Large intestine (tissue), 3 donors: ENCODE data around the gene PTPRN2. TPM values are rescaled to one million over a fixed set of nuclear protein-coding genes. Genes with fewer than 3 reads are reported as not detected.

Source experiments
- DNase-seq, 2 donors: peaks; one replicate each; pipeline versions ENCODE4 v3.0.0 to v3.0.0-alpha.2; 2013
- H3K27ac ChIP-seq: one replicate; pipeline ENCODE4 v1.5.1; 2013; ENCODE audit warnings: low read length
- H3K27me3 ChIP-seq: 2 replicates; pipeline ENCODE4 v1.6.1; 2013; ENCODE audit warnings: low read length; ENCODE audit not compliant: control insufficient read depth, insufficient read depth
- H3K36me3 ChIP-seq: 2 replicates; pipeline ENCODE4 v1.6.1; 2013; ENCODE audit warnings: low read length; ENCODE audit not compliant: control insufficient read depth, insufficient read depth
- H3K4me1 ChIP-seq: one replicate; pipeline ENCODE4 v1.6.1; 2013; ENCODE audit warnings: low read length; ENCODE audit not compliant: control insufficient read depth, insufficient read depth
- H3K4me3 ChIP-seq: one replicate; pipeline ENCODE4 v1.5.1; 2013; ENCODE audit warnings: low read length
- H3K9me3 ChIP-seq: one replicate; pipeline ENCODE4 v1.6.1; 2013; ENCODE audit warnings: mild to moderate bottlenecking, low read depth, low read length, moderate library complexity; ENCODE audit not compliant: control insufficient read depth
- WGBS: methylation state at CpG from one replicate; pipeline ENCODE4 v1.1.5; 2013; ENCODE audit warnings: low lambda C conversion rate; ENCODE audit not compliant: insufficient coverage; 5-methylcytosine and 5-hydroxymethylcytosine counted together
- polyA plus RNA-seq: library from polyadenylated mRNA; unstranded; fragments of 120-200 nt; gene quantifications from one replicate; pipeline ENCODE4 v1.2.1, GENCODE V29; 2013

Gene PTPRN2
- polyA plus RNA-seq, 1 donor: 13.4 TPM

DNA sequence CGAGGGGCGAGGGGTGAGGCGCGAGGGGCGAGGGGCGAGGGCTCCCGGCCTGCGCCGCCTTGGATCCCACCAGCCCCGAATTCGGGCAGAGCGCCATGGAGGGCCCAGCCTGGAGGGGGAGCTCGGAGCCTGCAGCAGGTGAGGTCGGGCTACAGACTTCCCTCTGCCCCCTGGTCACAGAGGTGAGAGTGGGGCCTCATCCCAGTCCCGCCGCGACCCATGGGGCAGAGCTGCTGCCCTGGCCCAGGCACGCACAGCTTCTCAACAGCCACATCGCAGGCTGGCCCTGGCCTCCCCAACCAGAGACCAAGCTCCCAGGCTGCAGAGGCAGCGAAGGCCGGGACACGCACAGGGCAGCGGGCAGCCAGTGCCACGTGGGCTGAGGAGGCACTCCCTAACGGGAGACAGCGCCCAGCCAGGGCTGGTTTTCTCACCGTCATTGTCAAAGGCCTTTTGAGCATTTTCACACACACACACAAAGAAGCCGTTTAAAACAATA lies 191.8 kb downstream of the PTPRN2 start:
- Histone ChIP-seq H3K4me3 (no peak overlapping the region), H3K27me3 (no peaks in the 10 kb centered on the region), H3K36me3 (no peaks in the 10 kb centered on the region), H3K27ac (peak overlapping the region; percentile 23), H3K4me1 (peaks cover 21% of the 10 kb centered on the region), H3K9me3 (no peaks in the 10 kb centered on the region)
- DNase-seq: peak; percentile 25 to 29
- no CpG with 5 or more reads among the region's 28 CpGs for WGBS

DNA sequence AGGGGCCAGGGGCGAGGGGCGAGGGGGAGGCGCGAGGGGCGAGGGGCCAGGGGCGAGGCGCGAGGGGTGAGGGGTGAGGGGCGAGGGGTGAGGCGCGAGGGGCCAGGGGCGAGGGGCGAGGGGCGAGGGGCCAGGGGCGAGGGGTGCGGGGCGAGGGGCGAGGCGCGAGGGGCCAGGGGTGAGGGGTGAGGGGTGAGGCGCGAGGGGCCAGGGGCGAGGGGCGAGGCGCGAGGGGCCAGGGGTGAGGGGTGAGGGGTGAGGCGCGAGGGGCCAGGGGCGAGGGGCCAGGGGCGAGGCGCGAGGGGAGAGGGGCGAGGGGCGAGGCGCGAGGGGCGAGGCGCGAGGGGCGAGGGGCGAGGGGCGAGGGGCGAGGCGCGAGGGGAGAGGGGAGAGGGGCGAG lies 192.3 kb downstream of the PTPRN2 start:
- no CpG with 5 or more reads among the region's 46 CpGs for WGBS
- no peaks in the 10 kb centered on the region for H3K9me3 ChIP-seq
- DNase-seq: no peak
- no peak overlapping the region for H3K4me3 ChIP-seq
- H3K27ac ChIP-seq: no peak overlapping the region
- H3K4me1 ChIP-seq: peaks cover 21% of the 10 kb centered on the region
- no peaks in the 10 kb centered on the region for H3K27me3 ChIP-seq
- no peaks in the 10 kb centered on the region for H3K36me3 ChIP-seq

DNA sequence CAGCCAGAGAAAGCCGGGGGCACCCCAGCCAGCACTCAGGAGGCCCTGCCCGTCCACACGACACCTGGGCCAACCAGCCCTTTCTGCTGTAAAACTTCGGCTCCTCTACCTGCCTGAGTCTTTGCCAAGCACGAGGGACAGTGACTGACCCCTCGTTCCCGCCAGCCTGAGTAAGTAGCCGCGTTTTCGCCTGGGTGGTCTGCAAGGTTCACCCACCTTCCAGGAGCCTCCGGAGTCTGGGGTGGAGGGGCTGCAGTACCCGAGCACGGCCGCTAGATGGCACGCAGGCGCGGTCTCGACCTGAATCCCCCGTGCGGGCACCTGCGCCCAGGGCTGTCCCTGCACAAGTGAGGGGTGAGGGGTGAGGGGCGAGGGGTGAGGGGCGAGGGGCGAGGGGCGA lies 192.7 kb downstream of the PTPRN2 start:
- no peaks in the 10 kb centered on the region for H3K27me3 ChIP-seq
- no peak overlapping the region for H3K27ac ChIP-seq
- no CpG with 5 or more reads among the region's 25 CpGs for WGBS
- no peak overlapping the region for H3K4me3 ChIP-seq
- peaks cover 21% of the 10 kb centered on the region for H3K4me1 ChIP-seq
- H3K9me3 ChIP-seq: no peaks in the 10 kb centered on the region
- H3K36me3 ChIP-seq: no peaks in the 10 kb centered on the region
- DNase-seq: peak; percentile 14 to 35

DNA sequence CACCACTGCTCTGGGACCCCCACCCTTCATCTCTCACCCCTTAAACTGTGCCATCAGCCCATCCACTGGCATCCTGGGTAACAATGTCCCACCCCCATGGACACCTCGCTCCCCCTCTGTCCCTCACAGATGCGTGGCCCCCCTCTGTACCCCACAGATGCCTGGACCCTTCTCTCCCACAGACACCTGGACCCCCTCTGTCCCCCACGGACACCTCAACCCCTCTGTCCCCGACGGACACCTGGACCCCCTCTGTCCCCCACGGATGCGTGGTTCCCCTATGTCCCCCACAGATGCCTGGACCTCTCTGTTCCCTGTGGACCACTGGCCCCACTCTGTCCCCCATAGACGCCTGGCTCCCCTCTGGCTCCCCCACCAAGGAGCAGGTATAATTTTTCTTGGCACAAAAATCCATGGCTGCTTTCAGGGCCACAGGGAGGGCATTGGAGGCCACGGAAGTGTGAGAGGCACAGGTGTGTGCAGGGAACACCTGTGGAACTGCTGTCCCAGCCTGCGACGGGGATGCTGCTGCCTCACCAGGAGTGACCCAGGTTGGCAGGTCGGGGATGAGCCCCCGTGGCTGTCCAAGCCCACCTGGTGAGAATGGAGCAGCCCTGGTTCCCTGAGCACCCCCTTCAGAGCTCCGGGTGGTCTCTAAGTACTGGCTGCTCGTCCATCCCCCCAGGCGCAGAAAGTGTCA lies 193.5 kb downstream of the PTPRN2 start:
- Histone ChIP-seq H3K4me1 (peaks cover 21% of the 10 kb centered on the region), H3K27me3 (no peaks in the 10 kb centered on the region), H3K27ac (no peak overlapping the region), H3K4me3 (no peak overlapping the region), H3K9me3 (no peaks in the 10 kb centered on the region), H3K36me3 (no peaks in the 10 kb centered on the region)
- DNase-seq: no peak
- whole genome bisulfite sequencing: no CpG with 5 or more reads among the region's 16 CpGs

DNA sequence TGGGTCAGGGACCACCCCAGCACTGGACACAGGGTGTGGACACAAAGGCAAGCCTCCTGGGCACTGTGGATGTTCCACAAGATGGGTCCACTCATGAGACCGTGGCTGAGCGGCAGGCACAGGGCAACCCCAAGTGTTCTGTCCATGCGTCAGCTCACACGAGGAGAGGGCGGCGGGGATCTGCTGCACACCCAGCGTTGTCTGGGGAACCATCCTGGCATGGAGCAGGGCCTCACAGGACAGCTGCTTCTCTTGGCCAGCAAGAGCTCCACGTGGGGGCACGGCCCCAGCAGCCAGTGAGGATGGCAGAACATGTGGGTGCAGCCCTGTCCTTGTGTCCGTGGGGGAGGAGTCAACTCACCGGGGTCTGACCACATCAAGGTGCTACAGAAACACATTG lies 195.4 kb downstream of the PTPRN2 start:
- no peak overlapping the region for H3K27ac ChIP-seq
- H3K36me3 ChIP-seq: no peaks in the 10 kb centered on the region
- no CpG with 5 or more reads among the region's 11 CpGs for whole genome bisulfite sequencing
- peaks cover 19% of the 10 kb centered on the region for H3K4me1 ChIP-seq
- H3K27me3 ChIP-seq: no peaks in the 10 kb centered on the region
- H3K4me3 ChIP-seq: no peak overlapping the region
- no peak for DNase-seq
- H3K9me3 ChIP-seq: no peaks in the 10 kb centered on the region

DNA sequence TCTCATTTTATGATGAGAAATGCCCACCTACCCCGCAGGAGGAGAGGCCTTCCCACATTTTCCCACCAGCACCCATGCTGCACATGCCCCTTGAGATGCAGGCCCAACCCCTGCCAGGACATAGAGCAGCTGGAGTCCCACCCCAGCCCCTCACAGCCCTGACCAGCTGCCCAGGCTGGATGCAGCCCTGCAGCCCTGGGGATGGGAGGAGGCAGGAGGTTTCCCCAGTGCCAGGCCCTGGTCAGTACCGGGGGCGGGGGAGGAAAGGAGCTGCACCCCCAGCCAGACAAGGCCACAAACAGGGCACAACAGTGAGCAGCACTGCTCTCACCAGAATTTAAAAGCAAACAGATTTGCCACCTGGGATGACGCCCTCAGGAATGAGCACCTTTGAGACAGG lies 196.1 kb downstream of the PTPRN2 start:
- DNase-seq: no peak
- Histone ChIP-seq H3K36me3 (no peaks in the 10 kb centered on the region), H3K9me3 (no peaks in the 10 kb centered on the region), H3K27me3 (no peaks in the 10 kb centered on the region), H3K27ac (no peak overlapping the region), H3K4me1 (peaks cover 12% of the 10 kb centered on the region), H3K4me3 (no peak overlapping the region)
- no CpG with 5 or more reads among the region's 4 CpGs for WGBS

DNA sequence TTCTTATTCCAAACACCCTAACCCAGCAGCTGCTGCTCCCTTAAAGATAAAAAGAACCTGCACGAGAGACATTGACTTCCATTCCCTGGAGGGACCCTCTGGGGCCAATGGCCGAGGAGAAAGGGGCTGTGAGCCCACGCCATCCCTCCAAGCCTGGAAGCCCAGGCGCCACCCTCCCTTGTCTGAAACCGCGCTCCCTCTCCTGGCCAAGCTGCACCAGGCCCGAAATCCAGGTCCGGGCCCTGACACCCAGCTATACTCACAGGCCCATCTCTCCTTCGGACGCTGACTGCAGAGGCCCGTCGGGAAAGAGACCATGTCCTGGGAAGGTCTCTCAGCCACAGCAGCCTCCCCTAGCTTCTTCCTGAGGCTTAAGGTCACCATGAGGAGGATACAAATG lies 196.5 kb downstream of the PTPRN2 start:
- WGBS: no CpG with 5 or more reads among the region's 12 CpGs
- Histone ChIP-seq H3K9me3 (peaks cover 2% of the 10 kb centered on the region), H3K4me3 (no peak overlapping the region), H3K4me1 (peaks cover 8% of the 10 kb centered on the region), H3K27ac (no peak overlapping the region), H3K36me3 (no peaks in the 10 kb centered on the region), H3K27me3 (no peaks in the 10 kb centered on the region)
- no peak for DNase-seq

DNA sequence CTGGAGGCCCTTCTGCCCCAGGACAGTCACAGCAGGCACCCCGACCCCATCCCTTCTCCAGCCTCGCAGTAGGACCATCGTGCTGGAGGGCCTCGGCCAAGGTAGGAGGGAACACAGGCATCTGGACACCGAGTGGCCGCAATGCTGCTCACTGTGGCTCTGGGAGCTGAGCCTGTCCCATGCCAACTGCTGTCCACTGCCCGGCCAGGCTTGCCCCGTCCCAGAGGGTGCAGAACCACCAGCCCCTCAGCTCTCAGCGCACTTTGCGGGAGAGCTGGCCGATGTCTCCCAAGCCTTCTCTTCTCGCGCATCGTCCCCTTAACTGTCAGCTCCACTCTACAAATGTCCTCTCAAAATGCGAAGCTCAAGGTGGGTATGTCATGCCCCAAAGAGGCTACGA lies 197.2 kb downstream of the PTPRN2 start:
- Histone ChIP-seq H3K27ac (no peak overlapping the region), H3K27me3 (no peaks in the 10 kb centered on the region), H3K4me3 (no peak overlapping the region), H3K36me3 (no peaks in the 10 kb centered on the region), H3K4me1 (peaks cover 3% of the 10 kb centered on the region), H3K9me3 (peaks cover 7% of the 10 kb centered on the region)
- DNase-seq: no peak
- WGBS: no CpG with 5 or more reads among the region's 16 CpGs

DNA sequence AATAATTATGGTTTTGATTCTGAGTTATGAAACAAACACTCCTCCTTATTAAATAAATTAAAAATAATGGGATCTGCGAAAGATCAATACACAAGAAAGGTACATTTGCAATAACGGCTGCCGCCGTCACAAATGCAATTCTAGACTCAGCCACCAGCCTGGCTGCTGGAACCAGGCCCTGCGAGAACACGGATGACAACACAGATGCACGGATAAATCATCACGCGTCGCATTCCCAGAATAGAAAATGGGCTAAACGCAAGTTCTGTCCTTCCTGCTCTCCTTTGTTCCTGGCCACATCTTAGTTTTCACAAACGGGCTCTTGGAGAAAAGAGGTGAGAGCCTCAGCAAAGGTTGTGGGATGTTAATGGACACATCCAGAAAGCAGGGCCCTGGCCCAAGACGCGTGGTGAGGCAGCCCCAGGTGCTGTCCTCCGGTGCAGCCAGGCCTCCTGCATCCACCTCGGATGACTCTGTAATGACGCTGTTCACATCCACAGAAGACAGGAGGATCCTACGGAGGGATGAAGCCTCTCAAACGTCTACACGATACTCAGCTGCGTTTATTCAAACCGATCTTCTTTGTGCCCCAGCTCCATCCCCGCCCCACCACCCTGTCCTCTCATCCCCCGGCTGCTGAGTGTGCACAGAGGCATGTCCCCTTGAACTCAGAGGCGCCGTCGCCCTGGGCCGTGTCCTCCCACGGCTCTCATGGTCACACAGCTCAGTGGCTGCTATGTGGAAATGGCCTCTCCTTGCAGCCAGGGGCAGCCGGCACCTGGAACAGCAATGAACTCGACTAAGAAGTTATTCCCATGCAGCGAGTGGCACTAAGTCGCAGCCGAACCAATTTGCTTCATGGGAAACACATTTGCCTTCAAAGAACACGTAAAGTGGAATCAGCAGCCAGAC lies 197.9 kb downstream of the PTPRN2 start:
- WGBS: 90% methylated on average over 2 of the region's 35 CpGs
- Histone ChIP-seq H3K4me3 (no peak overlapping the region), H3K36me3 (no peaks in the 10 kb centered on the region), H3K9me3 (peaks cover 7% of the 10 kb centered on the region), H3K27me3 (no peaks in the 10 kb centered on the region), H3K4me1 (peaks cover 1% of the 10 kb centered on the region), H3K27ac (no peak overlapping the region)
- no peak for DNase-seq

DNA sequence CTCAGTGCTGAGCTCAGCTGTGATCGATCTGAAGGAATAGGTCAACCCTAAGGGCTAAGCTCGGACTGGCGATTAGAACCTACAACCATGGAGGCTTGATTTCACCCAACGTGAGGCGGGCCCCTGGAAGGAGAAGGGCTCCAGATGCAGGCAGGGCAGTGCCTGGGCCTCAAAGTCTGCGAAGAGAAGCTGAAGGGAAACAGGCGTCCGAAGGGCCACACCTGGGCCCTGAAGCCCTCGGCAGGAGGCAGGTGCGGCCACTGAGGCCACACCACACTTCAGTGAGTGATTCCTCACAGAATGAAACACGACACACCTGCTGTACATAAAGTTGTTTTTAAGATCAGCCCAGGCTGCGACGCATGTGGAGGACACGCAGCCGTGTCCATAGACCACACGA lies 198.7 kb downstream of the PTPRN2 start:
- no peaks in the 10 kb centered on the region for H3K4me1 ChIP-seq
- WGBS: no CpG with 5 or more reads among the region's 16 CpGs
- no peaks in the 10 kb centered on the region for H3K27me3 ChIP-seq
- no peak overlapping the region for H3K4me3 ChIP-seq
- H3K36me3 ChIP-seq: no peaks in the 10 kb centered on the region
- H3K27ac ChIP-seq: no peak overlapping the region
- no peak for DNase-seq
- peaks cover 7% of the 10 kb centered on the region for H3K9me3 ChIP-seq
